Measurements from ENCODE around the gene TMEM40.

GRCh38 chr3:12750658-12751071, 8.4 kb downstream of the TMEM40 start:
- TF ChIP-seq POLR2A (IDR thresholded peaks at IDR 0.05) (no peak), POLR2AphosphoS5 (IDR thresholded peaks at IDR 0.05) (no peak), CTCF (IDR thresholded peaks at IDR 0.05) (no peak)

All from suprapubic skin (tissue), 4 donors.